Mucosa of rectum (tissue), 2 donors: ENCODE results near the gene GSE1.

Experiments
- H3K27ac ChIP-seq, 2 donors: one replicate each; pipeline ENCODE4 v1.7.0; 2013; ENCODE audit warnings: inconsistent platforms in 2 of 2, low read depth in 2 of 2, low read length in 2 of 2
- H3K27me3 ChIP-seq, 2 donors: one replicate each; pipeline ENCODE4 v1.7.0; 2013; ENCODE audit warnings: low read length in 2 of 2; ENCODE audit not compliant: control insufficient read depth in 2 of 2, insufficient read depth in 2 of 2
- H3K36me3 ChIP-seq, 2 donors: one replicate each; pipeline ENCODE4 v1.7.0; 2013; ENCODE audit warnings: low read length in 2 of 2; ENCODE audit not compliant: control insufficient read depth in 2 of 2, insufficient read depth in 2 of 2
- H3K4me1 ChIP-seq, 2 donors: one replicate each; pipeline ENCODE4 v1.7.0; 2013; ENCODE audit warnings: low read length in 2 of 2, mild to moderate bottlenecking in 1 of 2; ENCODE audit not compliant: control insufficient read depth in 2 of 2, insufficient read depth in 2 of 2
- H3K4me3 ChIP-seq, 2 donors: one replicate each; pipeline ENCODE4 v1.7.0; 2013; ENCODE audit warnings: low read length in 2 of 2
- H3K9ac ChIP-seq, 2 donors: one replicate each; pipeline ENCODE4 v1.7.0; 2013; ENCODE audit warnings: low read length in 2 of 2, low read depth in 1 of 2, mild to moderate bottlenecking in 1 of 2
- H3K9me3 ChIP-seq, 2 donors: one replicate each; pipeline ENCODE4 v1.7.0; 2013; ENCODE audit warnings: low read length in 2 of 2; ENCODE audit not compliant: control insufficient read depth in 2 of 2
- donor health status: healthy.
- donor health status: Normal muscosa, but diverticular disease.

GSE1 gene

DNA sequence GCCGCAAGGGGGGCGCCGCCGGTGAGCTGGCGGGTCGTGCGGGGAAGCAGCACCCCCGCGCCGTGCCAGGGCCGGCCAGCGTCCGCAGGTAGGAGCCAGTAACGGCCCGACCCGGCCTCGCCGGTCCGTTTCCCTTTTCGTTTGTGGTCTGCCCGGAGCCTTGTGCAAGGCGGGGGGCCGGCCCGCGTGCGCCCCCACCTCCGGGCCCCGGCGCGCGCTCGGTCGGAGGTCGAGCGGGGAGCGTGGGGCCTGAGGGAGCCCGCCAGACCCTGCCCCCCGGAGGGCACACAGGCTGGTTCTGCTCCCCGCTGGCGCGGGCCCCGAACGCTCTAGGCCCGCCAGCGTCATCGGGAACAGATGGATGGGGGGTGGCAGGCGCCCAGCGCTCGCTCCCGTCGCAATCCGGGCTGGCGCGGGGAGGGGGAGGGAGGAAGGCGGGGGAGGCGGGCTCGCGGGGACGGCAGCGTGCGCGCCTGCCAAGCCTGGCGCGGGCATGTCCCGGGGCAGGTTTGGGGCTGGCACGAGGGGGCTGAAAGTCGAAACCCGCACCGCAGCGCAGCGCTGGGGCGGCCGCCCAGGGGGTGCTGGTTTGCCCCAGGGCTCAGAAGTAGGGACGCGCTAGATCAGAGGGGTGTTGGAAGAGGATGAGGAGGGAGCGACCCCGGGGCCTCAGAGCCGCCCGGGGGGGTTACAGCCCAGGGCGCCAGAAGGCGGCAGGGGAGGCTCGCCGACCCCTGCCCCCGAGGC is 1.5 kb upstream of the GSE1 start:
- Histone ChIP-seq H3K4me1 (peaks cover 52 to 58% of the 10 kb centered on the region in 2 donors), H3K4me3 (peak overlapping the region; percentile 52 to 62), H3K27ac (peak overlapping the region; percentile 93 to 97), H3K27me3 (no peaks in the 10 kb centered on the region), H3K36me3 (peaks cover 0 to 2% of the 10 kb centered on the region in 2 donors), H3K9ac (peak overlapping the region; percentile 32 to 78), H3K9me3 (no peaks in the 10 kb centered on the region)

DNA sequence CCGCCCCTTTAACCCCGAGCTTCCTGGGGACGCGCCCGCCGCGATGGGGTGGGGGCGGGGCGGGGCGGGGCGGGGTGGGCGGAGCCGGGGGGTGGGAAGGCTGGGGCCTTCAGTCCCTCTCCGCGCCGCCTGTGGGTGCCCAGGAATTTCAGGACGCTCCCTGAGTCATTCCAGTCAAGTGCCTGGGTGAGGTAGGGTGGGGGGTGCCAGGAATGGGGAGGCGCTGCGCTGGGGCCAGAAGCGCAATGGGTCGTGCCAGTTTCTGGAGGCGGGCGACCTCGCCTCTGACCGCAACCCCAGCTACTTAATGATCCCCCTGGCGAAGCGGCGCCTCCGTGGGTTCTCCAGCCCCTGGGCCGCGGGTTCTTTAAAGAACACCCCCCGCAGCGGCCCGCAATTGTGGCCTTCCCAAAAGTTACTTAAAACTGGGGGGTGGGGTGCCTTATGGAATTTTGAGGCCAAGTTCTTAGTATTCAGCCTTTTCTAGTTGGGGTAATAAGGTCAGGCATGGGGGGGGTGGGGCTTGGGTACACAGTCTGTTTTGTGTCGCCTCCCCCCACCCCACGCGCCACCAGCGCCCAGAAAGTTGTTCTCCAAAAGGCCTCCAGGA is 826 bp upstream of the GSE1 start:
- H3K4me1 ChIP-seq, result peaks cover 54 to 59% of the 10 kb centered on the region in 2 donors
- H3K27ac ChIP-seq, result peak overlapping the region; percentile 93 to 97
- H3K9ac ChIP-seq, result peak overlapping the region; percentile 68 to 85

DNA sequence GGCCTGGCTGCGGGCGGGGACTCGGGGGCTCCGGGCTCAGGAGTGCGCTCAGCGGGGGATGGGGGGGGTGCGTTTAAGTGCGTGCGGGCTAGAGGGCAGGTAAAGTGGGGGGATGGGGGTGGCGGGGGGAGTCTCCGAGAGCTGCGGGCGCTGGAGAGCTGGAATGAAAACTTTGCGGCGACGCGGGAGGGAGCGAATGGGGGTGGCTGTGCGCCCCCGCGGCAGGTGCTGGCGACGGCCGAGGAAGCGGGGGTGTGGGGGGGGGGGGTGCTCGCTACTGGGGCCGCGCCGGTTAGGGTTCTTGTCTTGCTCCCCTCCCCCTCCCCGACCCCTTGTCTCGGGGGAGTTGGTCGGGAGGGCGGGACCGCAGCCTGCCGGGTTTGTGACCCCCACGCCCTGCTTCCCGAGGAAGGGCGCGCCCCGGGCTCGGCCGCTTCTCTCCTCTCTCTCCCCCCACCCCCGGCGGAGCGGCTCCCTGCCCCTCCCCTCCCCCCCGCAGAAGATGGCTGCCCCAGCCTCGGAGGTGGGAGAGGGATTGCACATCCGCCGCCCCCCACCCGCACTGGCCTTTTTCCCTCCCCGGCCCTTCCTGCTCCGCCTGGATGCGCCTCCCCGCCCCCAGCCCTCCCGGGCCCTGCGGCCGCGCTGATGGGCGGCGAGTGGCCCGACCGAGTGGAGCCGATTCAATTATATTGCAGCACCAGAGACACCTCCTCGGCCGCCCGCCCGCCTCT is 649 bp downstream of the GSE1 start:
- H3K27me3 ChIP-seq, result no peaks in the 10 kb centered on the region
- no peaks in the 10 kb centered on the region for H3K9me3 ChIP-seq
- H3K27ac ChIP-seq, result peak overlapping the region; percentile 93 to 97
- H3K36me3 ChIP-seq, result peaks cover 5 to 12% of the 10 kb centered on the region in 2 donors
- H3K4me3 ChIP-seq, result peak overlapping the region; percentile 67 to 73
- peak overlapping the region; percentile 63 to 85 for H3K9ac ChIP-seq
- H3K4me1 ChIP-seq, result peaks cover 50 to 52% of the 10 kb centered on the region in 2 donors

More for the DNA sequence above, 826 bp upstream of the GSE1 start:
- peak overlapping the region; percentile 69 to 73 for H3K4me3 ChIP-seq
- no peaks in the 10 kb centered on the region for H3K27me3 ChIP-seq
- H3K9me3 ChIP-seq, result no peaks in the 10 kb centered on the region
- peaks cover 0 to 4% of the 10 kb centered on the region in 2 donors for H3K36me3 ChIP-seq

DNA sequence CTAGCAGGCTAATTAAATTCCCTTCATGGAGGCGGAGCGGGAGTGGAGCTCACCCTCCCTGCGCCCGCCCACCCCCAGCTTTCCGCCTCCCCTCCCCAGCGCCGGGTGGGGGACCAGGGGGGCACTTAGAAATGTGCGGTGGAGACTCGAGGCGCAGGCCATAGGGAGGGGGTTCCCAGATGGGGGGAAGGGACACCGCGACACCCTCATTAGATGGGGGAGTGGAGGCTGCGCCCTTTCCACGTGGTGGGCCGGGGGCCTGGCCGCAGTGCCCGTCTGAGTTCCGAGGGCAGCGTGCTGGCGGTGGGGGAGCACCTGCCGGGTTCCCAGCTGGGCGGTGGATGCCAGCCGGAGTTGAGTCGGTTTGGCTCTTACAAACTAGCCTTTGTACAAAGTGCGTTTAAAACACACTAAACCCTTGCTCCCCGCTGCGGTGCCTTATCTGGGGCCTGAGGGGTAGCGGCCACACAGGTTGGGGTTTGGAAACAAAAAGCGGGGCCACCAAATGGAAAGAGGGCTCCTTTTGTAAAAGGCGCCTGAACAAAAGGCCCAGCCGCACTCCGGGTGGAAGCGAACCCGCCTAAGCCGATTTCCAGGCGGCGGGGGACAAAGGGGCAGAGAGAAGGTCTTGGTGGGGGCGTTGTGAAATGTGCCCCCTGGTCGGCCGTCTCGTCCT is 1.4 kb downstream of the GSE1 start:
- H3K4me3 ChIP-seq, result peak overlapping the region; percentile 68 to 73

DNA sequence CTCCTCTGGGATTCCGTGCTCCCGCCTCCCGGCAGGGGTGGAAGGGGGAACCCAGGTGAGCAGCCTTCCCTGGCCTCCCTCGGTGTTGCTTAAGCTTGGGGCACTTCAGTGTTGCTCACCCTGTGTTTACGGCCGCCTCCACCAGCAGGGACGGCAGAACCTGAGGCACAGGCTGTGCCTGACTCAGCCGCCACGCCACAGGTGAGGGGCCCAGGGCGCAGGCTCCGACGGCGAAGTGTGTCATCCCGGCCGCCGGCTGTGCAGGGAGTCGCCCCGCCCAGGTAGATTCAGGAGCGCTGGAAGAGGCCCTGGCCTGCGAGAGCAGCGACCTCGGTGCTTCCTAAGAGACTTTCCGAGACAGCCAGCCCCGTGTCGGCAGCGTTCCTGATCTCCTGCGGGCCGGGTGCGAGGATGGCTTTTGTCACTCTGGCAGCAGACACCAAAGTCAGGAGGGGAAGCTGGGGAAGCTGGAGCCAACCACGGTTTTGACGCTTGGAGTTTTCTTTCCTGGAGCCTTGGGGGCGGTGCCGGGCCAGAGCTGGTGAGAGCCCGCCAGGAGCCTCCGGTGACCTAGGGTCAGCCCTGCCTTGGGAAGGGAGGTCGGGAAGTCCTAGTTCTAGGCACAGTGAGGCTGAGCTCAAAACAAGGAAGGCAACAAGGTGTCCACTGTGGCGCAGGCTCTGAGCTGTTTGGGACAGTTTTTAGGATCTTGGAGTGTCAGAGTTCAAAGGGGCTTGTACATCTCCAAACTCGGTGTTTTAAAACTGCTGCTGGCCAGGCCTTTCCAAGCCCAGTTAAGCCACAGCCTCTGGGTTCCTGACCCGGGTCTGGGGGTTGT is 2.1 kb downstream of the GSE1 start:
- peak overlapping the region; percentile 93 to 97 for H3K27ac ChIP-seq
- no peaks in the 10 kb centered on the region for H3K9me3 ChIP-seq
- peak overlapping the region; percentile 65 to 81 for H3K9ac ChIP-seq
- peaks cover 46 to 47% of the 10 kb centered on the region in 2 donors for H3K4me1 ChIP-seq
- H3K36me3 ChIP-seq, result peaks cover 5 to 12% of the 10 kb centered on the region in 2 donors
- no peaks in the 10 kb centered on the region for H3K27me3 ChIP-seq
- peak overlapping the region; percentile 68 to 73 for H3K4me3 ChIP-seq

More for the DNA sequence above, 1.4 kb downstream of the GSE1 start:
- Histone ChIP-seq H3K27ac (peak overlapping the region; percentile 93 to 97), H3K27me3 (no peaks in the 10 kb centered on the region), H3K36me3 (peaks cover 5 to 12% of the 10 kb centered on the region in 2 donors), H3K4me1 (peaks cover 50 to 51% of the 10 kb centered on the region in 2 donors), H3K9ac (peak overlapping the region; percentile 65 to 81), H3K9me3 (no peaks in the 10 kb centered on the region)

DNA sequence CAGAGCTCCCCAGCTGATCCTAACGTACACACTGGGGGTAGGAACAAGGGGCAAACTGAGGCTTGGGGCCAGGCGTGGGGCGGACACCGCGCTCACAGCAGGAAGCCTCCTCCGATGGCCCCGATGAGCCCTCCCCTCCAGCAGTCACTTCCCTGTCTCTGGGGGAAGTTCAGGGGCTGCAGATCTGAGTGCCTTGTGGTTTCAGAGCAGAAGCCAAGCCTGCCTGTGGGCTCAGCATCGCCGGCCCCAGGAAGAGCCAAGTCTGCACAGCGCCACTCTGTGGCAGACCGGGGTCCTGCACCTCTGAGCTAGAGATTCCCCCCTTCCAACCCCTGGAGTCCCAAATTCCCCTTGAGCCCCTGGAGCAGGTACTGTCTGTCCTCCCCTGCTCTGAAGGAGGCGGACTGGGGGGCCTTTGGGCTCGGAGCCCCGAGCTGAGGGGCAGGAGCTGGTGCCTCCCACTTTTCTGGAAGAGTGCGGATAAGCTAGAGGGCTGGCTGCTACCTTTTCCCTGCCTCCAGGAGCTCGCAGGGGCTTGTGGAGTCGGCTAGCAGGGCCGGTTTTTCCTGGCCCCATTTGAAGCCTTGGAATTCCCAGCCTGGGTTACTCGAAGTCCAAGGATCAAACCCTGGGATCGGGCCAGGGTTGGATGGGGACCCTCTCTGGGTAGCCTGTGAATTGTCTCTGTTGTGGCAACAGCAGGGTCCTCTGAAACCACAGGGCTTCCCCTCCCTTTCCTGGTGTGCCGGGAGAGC is 2.9 kb downstream of the GSE1 start:
- Histone ChIP-seq H3K9ac (peak overlapping the region; percentile 47 to 81), H3K9me3 (no peaks in the 10 kb centered on the region), H3K27me3 (no peaks in the 10 kb centered on the region), H3K4me3 (peak overlapping the region; percentile 32 to 68), H3K36me3 (peaks cover 5 to 12% of the 10 kb centered on the region in 2 donors), H3K4me1 (peaks cover 44 to 46% of the 10 kb centered on the region in 2 donors), H3K27ac (peak overlapping the region; percentile 93 to 97)

DNA sequence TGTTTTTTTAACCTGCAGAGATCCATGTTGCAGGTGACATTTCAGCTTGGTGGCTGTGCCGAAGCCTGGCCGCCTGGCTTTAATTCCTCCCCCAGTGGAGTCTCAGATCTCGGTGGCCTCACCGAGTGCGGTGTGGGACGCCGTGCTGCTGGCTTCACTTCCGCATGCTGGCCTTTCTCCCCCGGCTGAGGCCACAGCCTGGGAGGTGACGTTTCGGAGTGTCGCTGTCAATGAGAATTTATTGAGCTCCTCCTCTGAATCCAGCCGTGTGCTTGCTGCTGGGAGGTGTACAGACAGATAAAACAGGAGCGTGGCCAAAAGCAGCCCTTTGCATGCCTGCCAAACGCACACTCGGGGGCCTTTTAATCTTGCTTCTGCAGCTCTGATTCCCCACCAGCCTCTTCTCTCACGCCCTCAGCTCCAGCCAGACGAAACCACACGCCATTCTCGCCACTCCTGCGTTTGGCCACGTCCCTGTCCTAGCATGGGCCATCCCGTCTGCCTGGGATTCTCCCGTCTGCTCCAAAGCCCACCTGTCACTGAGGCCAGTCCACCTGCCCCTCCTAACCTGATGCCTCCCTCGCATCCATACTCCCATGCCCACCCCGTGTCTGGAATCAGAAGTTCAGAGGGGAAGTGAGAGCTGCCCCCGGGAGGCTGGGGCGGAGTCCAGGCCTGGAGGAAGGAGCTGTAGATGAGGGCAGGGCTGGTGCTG is 3.6 kb downstream of the GSE1 start:
- H3K9ac ChIP-seq, result peak overlapping the region in 1 of 2 donors; percentile 47
- peak overlapping the region; percentile 24 to 26 for H3K4me3 ChIP-seq

DNA sequence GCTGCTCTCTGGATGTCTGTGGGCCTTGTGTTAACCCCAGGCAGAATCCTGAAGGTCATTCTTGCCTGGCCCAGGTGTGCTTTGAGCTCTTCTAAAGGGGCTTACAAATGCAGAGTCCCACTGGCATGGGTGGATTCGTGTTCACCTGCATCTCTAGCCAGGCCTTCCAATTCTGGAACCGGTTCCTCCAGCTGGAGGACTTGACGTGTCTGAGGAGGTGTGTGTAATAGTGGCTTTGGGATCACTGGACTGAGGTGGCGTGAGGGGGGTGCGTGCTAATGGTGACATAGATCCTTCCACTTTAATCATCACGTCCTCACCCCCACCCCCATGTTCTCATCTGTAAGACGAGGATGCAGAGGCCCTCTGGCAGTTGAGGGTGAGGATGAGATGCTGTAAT is 4.8 kb downstream of the GSE1 start:
- Histone ChIP-seq H3K27me3 (no peaks in the 10 kb centered on the region), H3K4me1 (peaks cover 49 to 56% of the 10 kb centered on the region in 2 donors)

More for the DNA sequence above, 3.6 kb downstream of the GSE1 start:
- H3K36me3 ChIP-seq, result peaks cover 5 to 12% of the 10 kb centered on the region in 2 donors
- peak overlapping the region; percentile 40 to 97 for H3K27ac ChIP-seq
- peaks cover 51 to 53% of the 10 kb centered on the region in 2 donors for H3K4me1 ChIP-seq
- H3K27me3 ChIP-seq, result no peaks in the 10 kb centered on the region
- H3K9me3 ChIP-seq, result no peaks in the 10 kb centered on the region

More for the DNA sequence above, 4.8 kb downstream of the GSE1 start:
- Histone ChIP-seq H3K9me3 (no peaks in the 10 kb centered on the region), H3K36me3 (peaks cover 5 to 12% of the 10 kb centered on the region in 2 donors), H3K9ac (no peak overlapping the region), H3K27ac (no peak overlapping the region), H3K4me3 (no peak overlapping the region)
